ENCODE data around the gene SH3PXD2A.

Gene SH3PXD2A

GRCh38 chr10:103672345-103672744 lies 183.0 kb downstream of the SH3PXD2A start:
- Histone ChIP-seq H3K4me2 (ENCODE audit: low read length) (no peak overlapping the region), H4K91ac (ENCODE audit: low read depth, low read length) (no peak overlapping the region), H3K4me1 (ENCODE audit: control insufficient read depth in 1 of 2, insufficient read depth in 2 of 2, low read length in 2 of 2) (peaks cover 11 to 25% of the 10 kb centered on the region in 2 experiments), H3K14ac (ENCODE audit: low read length) (no peak overlapping the region), H2BK5ac (ENCODE audit: low read depth, low read length, poor library complexity) (no peak overlapping the region), H4K8ac (ENCODE audit: low read depth, low read length) (no peak overlapping the region), H3K79me1 (ENCODE audit: low read length) (peaks cover 18% of the 10 kb centered on the region), H2AFZ (ENCODE audit: insufficient read depth, low read length, poor library complexity) (no peak overlapping the region), H3K36me3 (ENCODE audit: control insufficient read depth in 1 of 2, insufficient read depth in 2 of 2, low read length in 2 of 2) (no peaks in the 10 kb centered on the region), H3K4ac (ENCODE audit: low read depth, low read length) (no peak overlapping the region), H2AK5ac (ENCODE audit: low read length) (no peak overlapping the region), H4K12ac (ENCODE audit: low read depth, low read length) (no peak overlapping the region), H3K9ac (ENCODE audit: low read length) (no peak overlapping the region), H3K27ac (ENCODE audit: low read depth, low read length) (no peak overlapping the region), H2BK12ac (ENCODE audit: low read length) (no peak overlapping the region), H3K23ac (ENCODE audit: low read length) (no peak overlapping the region), H3K79me2 (ENCODE audit: control insufficient read depth, insufficient read depth, low read length, poor library complexity) (peaks cover 4% of the 10 kb centered on the region), H3K9me3 (ENCODE audit: insufficient read depth, low read depth, low read length) (no peaks in the 10 kb centered on the region), H3K4me3 (ENCODE audit: low read depth, low read length) (no peak overlapping the region), H2BK120ac (ENCODE audit: insufficient read depth, low read length, poor library complexity) (no peak overlapping the region), H3K18ac (ENCODE audit: low read length) (no peak overlapping the region), H3K27me3 (ENCODE audit: insufficient read depth, low read length) (no peaks in the 10 kb centered on the region)
- WGBS (ENCODE audit: extremely low coverage, insufficient coverage, insufficient read length), result no CpG with 5 or more reads among the region's 7 CpGs
- DNase-seq, result no peak

- Histone ChIP-seq H2BK12ac (ENCODE audit: low read length) (peak overlapping the region; percentile 48), H3K79me1 (ENCODE audit: low read length) (peaks cover 17% of the 10 kb centered on the region), H2BK5ac (ENCODE audit: low read depth, low read length, poor library complexity) (no peak overlapping the region), H3K23ac (ENCODE audit: low read length) (no peak overlapping the region), H3K4me2 (ENCODE audit: low read length) (no peak overlapping the region), H3K36me3 (ENCODE audit: control insufficient read depth in 1 of 2, insufficient read depth in 2 of 2, low read length in 2 of 2) (no peaks in the 10 kb centered on the region), H2AK5ac (ENCODE audit: low read length) (no peak overlapping the region), H3K9me3 (ENCODE audit: insufficient read depth, low read depth, low read length) (no peaks in the 10 kb centered on the region), H3K4me1 (ENCODE audit: control insufficient read depth in 1 of 2, insufficient read depth in 2 of 2, low read length in 2 of 2) (peaks cover 12 to 20% of the 10 kb centered on the region in 2 experiments), H2AFZ (ENCODE audit: insufficient read depth, low read length, poor library complexity) (no peak overlapping the region), H3K79me2 (ENCODE audit: control insufficient read depth, insufficient read depth, low read length, poor library complexity) (peaks cover under 1% of the 10 kb centered on the region), H3K18ac (ENCODE audit: low read length) (peak overlapping the region; percentile 25), H4K8ac (ENCODE audit: low read depth, low read length) (no peak overlapping the region), H3K4ac (ENCODE audit: low read depth, low read length) (no peak overlapping the region), H3K14ac (ENCODE audit: low read length) (no peak overlapping the region), H4K91ac (ENCODE audit: low read depth, low read length) (no peak overlapping the region), H3K27ac (ENCODE audit: low read depth, low read length) (no peak overlapping the region), H4K12ac (ENCODE audit: low read depth, low read length) (no peak overlapping the region), H2BK120ac (ENCODE audit: insufficient read depth, low read length, poor library complexity) (no peak overlapping the region), H3K9ac (ENCODE audit: low read length) (no peak overlapping the region), H3K27me3 (ENCODE audit: insufficient read depth, low read length) (no peaks in the 10 kb centered on the region), H3K4me3 (ENCODE audit: low read depth, low read length) (no peak overlapping the region)
- no CpG with 5 or more reads among the region's 10 CpGs for WGBS (ENCODE audit: extremely low coverage, insufficient coverage, insufficient read length)
- no peak for DNase-seq
Observed at GRCh38 chr10:103671126-103671895, 184.1 kb downstream of the SH3PXD2A start.

GRCh38 chr10:103669944-103670343 lies 185.4 kb downstream of the SH3PXD2A start:
- Histone ChIP-seq H4K91ac (ENCODE audit: low read depth, low read length) (no peak overlapping the region), H3K27ac (ENCODE audit: low read depth, low read length) (no peak overlapping the region), H3K18ac (ENCODE audit: low read length) (no peak overlapping the region), H3K4me3 (ENCODE audit: low read depth, low read length) (no peak overlapping the region), H2BK120ac (ENCODE audit: insufficient read depth, low read length, poor library complexity) (no peak overlapping the region), H3K4ac (ENCODE audit: low read depth, low read length) (no peak overlapping the region), H2BK12ac (ENCODE audit: low read length) (no peak overlapping the region), H2AK5ac (ENCODE audit: low read length) (no peak overlapping the region), H3K4me2 (ENCODE audit: low read length) (no peak overlapping the region), H3K9me3 (ENCODE audit: insufficient read depth, low read depth, low read length) (peaks cover 1% of the 10 kb centered on the region), H3K79me2 (ENCODE audit: control insufficient read depth, insufficient read depth, low read length, poor library complexity) (no peaks in the 10 kb centered on the region), H3K36me3 (ENCODE audit: control insufficient read depth in 1 of 2, insufficient read depth in 2 of 2, low read length in 2 of 2) (no peaks in the 10 kb centered on the region), H4K12ac (ENCODE audit: low read depth, low read length) (no peak overlapping the region), H4K8ac (ENCODE audit: low read depth, low read length) (no peak overlapping the region), H3K4me1 (ENCODE audit: control insufficient read depth in 1 of 2, insufficient read depth in 2 of 2, low read length in 2 of 2) (peaks cover 4 to 12% of the 10 kb centered on the region in 2 experiments), H2BK5ac (ENCODE audit: low read depth, low read length, poor library complexity) (no peak overlapping the region), H3K23ac (ENCODE audit: low read length) (no peak overlapping the region), H3K9ac (ENCODE audit: low read length) (no peak overlapping the region), H3K79me1 (ENCODE audit: low read length) (peaks cover 7% of the 10 kb centered on the region), H3K14ac (ENCODE audit: low read length) (no peak overlapping the region), H3K27me3 (ENCODE audit: insufficient read depth, low read length) (no peaks in the 10 kb centered on the region), H2AFZ (ENCODE audit: insufficient read depth, low read length, poor library complexity) (no peak overlapping the region)
- no CpG with 5 or more reads among the region's 2 CpGs for WGBS (ENCODE audit: extremely low coverage, insufficient coverage, insufficient read length)
- no peak for DNase-seq

GRCh38 chr10:103669243-103669929 lies 186.0 kb downstream of the SH3PXD2A start:
- Histone ChIP-seq H2AK5ac (ENCODE audit: low read length) (no peak overlapping the region), H3K27ac (ENCODE audit: low read depth, low read length) (no peak overlapping the region)

More at GRCh38 chr10:103669243-103669929, 186.0 kb downstream of the SH3PXD2A start:
- Histone ChIP-seq H3K4me2 (ENCODE audit: low read length) (no peak overlapping the region), H3K23ac (ENCODE audit: low read length) (no peak overlapping the region), H3K4me3 (ENCODE audit: low read depth, low read length) (no peak overlapping the region), H2BK120ac (ENCODE audit: insufficient read depth, low read length, poor library complexity) (no peak overlapping the region), H3K14ac (ENCODE audit: low read length) (no peak overlapping the region), H3K36me3 (ENCODE audit: control insufficient read depth in 1 of 2, insufficient read depth in 2 of 2, low read length in 2 of 2) (no peaks in the 10 kb centered on the region), H3K79me1 (ENCODE audit: low read length) (peaks cover 5% of the 10 kb centered on the region), H2BK12ac (ENCODE audit: low read length) (no peak overlapping the region), H3K9ac (ENCODE audit: low read length) (no peak overlapping the region), H3K18ac (ENCODE audit: low read length) (no peak overlapping the region), H2BK5ac (ENCODE audit: low read depth, low read length, poor library complexity) (no peak overlapping the region), H4K12ac (ENCODE audit: low read depth, low read length) (no peak overlapping the region), H3K4me1 (ENCODE audit: control insufficient read depth in 1 of 2, insufficient read depth in 2 of 2, low read length in 2 of 2) (peaks cover 4 to 12% of the 10 kb centered on the region in 2 experiments), H3K9me3 (ENCODE audit: insufficient read depth, low read depth, low read length) (peaks cover 1% of the 10 kb centered on the region), H3K4ac (ENCODE audit: low read depth, low read length) (no peak overlapping the region), H3K27me3 (ENCODE audit: insufficient read depth, low read length) (no peaks in the 10 kb centered on the region), H2AFZ (ENCODE audit: insufficient read depth, low read length, poor library complexity) (no peak overlapping the region), H4K8ac (ENCODE audit: low read depth, low read length) (no peak overlapping the region), H3K79me2 (ENCODE audit: control insufficient read depth, insufficient read depth, low read length, poor library complexity) (no peaks in the 10 kb centered on the region), H4K91ac (ENCODE audit: low read depth, low read length) (no peak overlapping the region)
- WGBS (ENCODE audit: extremely low coverage, insufficient coverage, insufficient read length), result no CpG with 5 or more reads among the region's 6 CpGs
- DNase-seq, result no peak

All from trophoblast cell (in vitro differentiated cells and primary cell).